ENCODE results near the gene LZIC. TPM values are rescaled to one million over a fixed set of nuclear protein-coding genes. Genes with fewer than 3 reads are reported as not detected.
A peak's percentile ranks its signal among the peaks of the same experiment; 100 is the strongest.

Gene LZIC
- total RNA-seq, 1 donor: 37.6 TPM

GRCh38 chr1:9960706-9961562 lies 17.7 kb upstream of the LZIC start:
- TF ChIP-seq, protein P1, sequence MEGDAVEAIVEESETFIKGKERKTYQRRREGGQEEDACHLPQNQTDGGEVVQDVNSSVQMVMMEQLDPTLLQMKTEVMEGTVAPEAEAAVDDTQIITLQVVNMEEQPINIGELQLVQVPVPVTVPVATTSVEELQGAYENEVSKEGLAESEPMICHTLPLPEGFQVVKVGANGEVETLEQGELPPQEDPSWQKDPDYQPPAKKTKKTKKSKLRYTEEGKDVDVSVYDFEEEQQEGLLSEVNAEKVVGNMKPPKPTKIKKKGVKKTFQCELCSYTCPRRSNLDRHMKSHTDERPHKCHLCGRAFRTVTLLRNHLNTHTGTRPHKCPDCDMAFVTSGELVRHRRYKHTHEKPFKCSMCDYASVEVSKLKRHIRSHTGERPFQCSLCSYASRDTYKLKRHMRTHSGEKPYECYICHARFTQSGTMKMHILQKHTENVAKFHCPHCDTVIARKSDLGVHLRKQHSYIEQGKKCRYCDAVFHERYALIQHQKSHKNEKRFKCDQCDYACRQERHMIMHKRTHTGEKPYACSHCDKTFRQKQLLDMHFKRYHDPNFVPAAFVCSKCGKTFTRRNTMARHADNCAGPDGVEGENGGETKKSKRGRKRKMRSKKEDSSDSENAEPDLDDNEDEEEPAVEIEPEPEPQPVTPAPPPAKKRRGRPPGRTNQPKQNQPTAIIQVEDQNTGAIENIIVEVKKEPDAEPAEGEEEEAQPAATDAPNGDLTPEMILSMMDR (IDR thresholded peaks at IDR 0.05; ENCODE audit: insufficient read depth, low read depth, low read length): no peak
- DNase-seq (ENCODE audit: low read depth): no peak
- H3K4me3 ChIP-seq (ENCODE audit: low read depth, low read length): no peak overlapping the region

DNA sequence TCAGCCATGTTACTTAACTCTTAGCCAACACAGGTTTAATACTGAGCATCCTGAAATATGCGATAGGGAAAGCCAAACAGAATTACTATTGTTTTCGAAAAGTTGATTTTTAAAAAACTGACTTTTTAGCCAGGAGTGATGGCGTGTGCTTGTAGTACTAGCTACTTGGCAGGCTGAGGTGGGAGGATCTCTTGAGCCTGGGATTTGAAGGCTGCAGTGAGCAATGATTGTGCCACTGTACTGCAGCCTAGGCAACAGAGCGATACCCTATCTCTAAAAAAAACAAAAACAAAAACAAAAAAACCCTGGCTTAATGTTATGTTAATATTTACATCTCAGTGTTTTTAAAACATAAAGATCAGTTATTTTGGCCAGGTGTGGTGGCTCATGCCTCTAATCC lies 16.8 kb upstream of the LZIC start:
- TF ChIP-seq, protein P1 (IDR thresholded peaks at IDR 0.05; ENCODE audit: insufficient read depth, low read depth, low read length): no peak
- no peak for DNase-seq (ENCODE audit: low read depth)
- no peak overlapping the region for H3K4me3 ChIP-seq (ENCODE audit: low read depth, low read length)

GRCh38 chr1:9957726-9958125 lies 14.5 kb upstream of the LZIC start:
- no peak for DNase-seq (ENCODE audit: low read depth)
- TF ChIP-seq, protein P1 (IDR thresholded peaks at IDR 0.05; ENCODE audit: insufficient read depth, low read depth, low read length): no peak
- no peak overlapping the region for H3K4me3 ChIP-seq (ENCODE audit: low read depth, low read length)

DNA sequence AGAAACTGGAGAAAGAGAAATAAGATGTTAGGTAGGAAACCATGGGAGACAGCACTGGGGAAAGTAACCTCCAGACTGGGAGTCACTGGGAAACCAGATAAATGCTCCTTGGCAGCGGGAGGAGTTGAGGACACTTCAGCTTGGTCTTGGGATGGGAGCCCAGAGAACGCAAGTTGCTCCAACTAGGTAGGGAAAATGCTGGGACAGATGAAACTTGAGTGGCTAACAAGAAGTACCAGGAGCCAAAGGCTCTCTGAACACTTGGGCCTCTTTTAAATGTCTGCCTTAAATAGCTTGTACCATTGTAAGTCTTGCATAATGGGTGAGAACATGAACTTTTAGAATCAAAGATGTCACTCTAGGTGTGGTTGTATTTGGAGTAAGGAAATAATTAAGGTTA lies 3.1 kb upstream of the LZIC start:
- no peak for DNase-seq (ENCODE audit: low read depth)
- H3K4me3 ChIP-seq (ENCODE audit: low read depth, low read length): no peak overlapping the region
- TF ChIP-seq, protein P1 (IDR thresholded peaks at IDR 0.05; ENCODE audit: insufficient read depth, low read depth, low read length): no peak

DNA sequence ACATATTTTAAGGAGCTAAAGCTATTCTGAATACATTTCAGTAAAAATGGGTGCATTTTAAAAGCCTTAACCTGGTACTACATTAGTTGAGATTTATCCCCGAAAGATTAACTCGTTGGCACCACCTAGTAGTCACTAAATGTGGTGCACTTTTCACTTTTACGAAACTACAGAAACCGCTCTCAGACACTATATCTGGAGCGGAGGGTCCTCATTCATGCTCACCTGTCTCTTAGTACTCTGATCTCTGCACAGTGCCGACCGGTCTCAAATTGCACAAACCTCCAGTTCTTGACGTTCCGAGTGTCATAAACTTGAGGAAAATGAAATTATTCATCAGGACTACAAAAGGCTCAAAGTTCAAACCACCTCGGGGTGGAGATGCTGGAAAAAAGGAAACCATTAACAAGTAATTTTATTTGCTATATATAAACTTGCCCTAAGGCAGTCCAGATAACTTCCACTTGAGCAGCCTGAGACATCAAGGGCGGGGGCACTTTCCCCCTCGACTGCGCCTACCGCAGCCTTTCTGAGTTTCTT lies 722 bp downstream of the LZIC start:
- TF ChIP-seq, protein P1 (IDR thresholded peaks at IDR 0.05; ENCODE audit: insufficient read depth, low read depth, low read length): peak; percentile 63
- peak; percentile 64 for DNase-seq (ENCODE audit: low read depth)
- peak overlapping the region; percentile 97 for H3K4me3 ChIP-seq (ENCODE audit: low read depth, low read length)

DNA sequence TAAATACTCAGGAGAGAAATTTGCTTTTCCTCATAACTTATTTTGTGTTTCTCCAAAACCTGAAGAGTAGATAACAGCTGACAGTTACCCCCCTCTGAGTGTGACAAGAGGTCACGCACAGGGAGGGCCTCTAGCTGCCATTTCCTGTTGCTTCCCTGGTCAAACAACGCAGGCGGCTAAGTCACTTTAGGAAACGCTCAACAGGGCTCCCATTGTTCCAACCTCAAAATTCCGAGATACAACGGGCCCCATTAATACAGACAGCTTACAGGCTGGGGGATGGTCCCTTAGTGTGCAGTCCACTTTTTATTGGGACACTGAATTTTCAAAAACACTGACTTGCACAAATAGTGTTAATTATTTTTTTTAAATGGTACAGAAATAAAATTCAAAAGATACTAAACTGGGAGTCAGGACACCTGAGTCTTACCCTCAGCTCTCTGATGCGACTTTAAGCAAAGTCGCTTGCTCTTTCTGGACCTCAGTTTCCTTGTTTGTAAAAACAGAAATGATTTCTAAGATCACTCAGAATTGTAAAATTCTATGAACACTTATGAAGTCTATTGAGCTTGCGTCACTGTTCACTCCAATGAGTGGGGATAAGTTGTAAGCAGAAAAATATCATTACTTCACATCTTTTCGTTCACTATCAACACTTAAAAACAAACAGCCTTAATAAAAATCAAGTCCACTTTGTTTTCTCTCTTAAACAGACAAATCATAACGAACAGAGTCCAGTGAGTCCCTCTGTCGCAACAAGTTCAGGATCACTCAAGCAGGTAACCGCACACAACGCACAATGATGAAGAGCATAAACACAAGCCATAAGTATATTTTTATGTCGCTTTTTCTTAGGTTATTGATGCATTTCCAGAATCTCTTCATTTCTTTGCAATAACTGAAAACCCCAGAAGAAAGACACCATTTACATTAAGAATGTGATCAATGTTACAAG lies 13.5 kb downstream of the LZIC start:
- TF ChIP-seq, protein P1 (IDR thresholded peaks at IDR 0.05; ENCODE audit: insufficient read depth, low read depth, low read length): no peak
- no peak for DNase-seq (ENCODE audit: low read depth)
- H3K4me3 ChIP-seq (ENCODE audit: low read depth, low read length): no peak overlapping the region

Measured in fibroblast of villous mesenchyme (primary cell).